HG03135 (cell line): ENCODE data around the gene ROCK1.
A peak's percentile ranks its signal among the peaks of the same experiment; 100 is the strongest.

Experiments used
- ATAC-seq: cut with Tn5 transposase; IDR thresholded peaks from one replicate; pipeline ENCODE4 v1.9.1; 2021; ENCODE audit warnings: mild to moderate bottlenecking, moderate library complexity; ENCODE audit not compliant: unreplicated experiment

Gene ROCK1

DNA sequence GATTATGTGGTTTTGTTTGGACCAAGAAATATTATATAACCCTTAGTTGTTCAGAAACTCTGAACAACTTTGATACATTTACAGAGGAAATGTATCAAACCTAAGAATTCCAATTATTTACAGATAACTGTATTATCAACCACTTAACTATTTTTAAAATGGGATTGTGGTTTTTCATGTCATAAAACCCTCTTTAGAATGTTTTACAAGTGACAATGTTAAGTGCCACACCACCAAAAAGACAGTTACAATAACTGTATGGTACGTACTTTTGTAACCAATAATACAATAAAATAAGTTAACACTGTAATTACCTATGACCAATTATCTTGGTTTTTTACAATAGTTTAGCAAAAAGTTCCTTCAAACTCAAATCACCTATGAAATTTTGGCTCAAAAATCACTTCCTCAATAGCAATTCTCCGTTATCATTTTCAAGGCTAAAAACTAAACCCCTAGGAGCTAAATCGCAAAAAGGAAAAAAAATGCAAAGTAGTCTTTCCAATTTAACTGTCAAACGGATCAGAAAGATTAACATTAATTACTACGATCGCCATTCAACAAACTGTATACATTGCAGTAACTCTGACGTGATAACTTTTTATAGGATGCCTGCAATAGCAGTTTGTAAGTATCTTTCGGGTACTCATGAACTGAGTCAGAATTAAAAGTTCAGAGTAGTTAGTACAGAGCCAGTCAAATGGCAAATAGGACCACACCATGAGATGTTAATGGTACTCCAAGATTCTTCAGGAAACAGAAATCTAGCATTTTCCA is 1.5 kb downstream of the ROCK1 start:
- no peak for ATAC-seq

DNA sequence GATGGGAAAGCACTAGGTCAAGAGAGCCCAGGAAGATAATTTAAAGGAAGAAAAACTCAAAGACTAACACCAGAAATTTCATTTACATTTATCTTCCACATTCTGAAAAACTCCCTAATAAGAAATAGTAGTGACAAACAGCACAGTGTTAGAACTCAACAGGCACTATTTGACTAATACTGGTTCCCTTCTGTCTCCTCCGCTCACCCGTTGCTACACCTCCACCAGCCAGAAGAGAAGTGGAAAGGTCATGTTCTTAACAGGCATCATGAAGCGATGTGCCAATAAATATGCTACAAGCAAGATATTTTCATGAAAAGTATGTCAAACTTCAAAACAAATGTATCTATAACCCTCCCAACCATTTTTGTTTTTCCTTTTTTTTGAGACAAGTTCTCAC is 5.7 kb downstream of the ROCK1 start:
- ATAC-seq: no peak

DNA sequence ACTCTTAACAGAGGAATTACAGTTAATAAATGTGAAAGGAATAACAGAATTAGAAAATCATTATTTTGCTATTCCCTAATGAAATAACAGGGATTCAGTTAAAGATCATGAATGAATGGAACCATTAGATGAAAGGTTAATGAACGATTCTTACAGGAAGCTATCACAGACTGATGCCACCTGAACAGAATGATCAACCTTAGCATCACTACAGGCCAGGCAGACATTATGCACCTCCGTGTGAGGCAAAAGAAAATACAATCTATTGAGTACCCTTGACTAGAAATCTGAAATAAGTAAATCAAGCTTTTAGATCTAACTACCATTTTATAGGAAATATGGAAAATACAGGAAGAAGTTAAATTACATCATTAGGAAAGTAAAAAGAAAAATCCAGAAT is 10.4 kb downstream of the ROCK1 start:
- ATAC-seq: no peak

DNA sequence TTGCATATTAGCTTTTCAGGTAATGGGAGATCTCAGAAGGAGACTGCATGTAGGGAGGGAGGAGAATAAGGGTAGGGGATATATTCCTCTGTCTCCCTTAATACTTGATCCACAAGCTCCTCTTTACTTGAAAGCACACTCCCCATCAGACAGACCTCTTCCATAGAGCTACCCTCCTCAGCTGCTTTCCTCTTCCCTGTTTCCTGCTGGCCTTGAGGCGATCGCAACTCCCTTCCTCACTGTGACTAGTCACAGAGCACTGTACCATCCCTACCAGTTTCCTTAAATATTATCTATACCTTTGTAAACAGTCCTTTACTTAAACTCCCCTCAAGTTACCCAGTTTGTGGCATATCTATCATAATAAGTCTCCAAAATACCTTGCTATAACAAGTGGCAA is 10.9 kb downstream of the ROCK1 start:
- ATAC-seq: no peak

DNA sequence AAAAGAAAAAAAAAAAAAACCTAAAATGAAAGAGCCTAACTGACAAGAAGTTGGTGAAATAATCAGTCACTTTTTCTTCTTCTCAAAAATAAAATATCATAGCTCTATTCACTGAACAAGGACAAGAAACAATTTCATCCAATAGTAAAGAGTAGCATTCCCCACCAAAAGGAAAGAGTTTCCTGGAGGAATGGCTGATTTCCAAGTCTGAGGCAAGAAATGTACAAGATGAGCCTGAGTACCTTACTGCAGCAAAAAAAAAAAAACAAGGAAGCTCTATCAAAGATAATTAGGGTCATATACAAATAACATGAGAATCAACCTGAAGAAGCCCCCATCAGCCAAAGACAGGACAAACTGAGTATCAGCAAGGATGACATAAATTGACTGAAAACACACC is 11.5 kb downstream of the ROCK1 start:
- ATAC-seq: no peak

- peak; percentile 64 for ATAC-seq
Measured at GRCh38 chr18:21099442-21099841, 12.2 kb downstream of the ROCK1 start.

DNA sequence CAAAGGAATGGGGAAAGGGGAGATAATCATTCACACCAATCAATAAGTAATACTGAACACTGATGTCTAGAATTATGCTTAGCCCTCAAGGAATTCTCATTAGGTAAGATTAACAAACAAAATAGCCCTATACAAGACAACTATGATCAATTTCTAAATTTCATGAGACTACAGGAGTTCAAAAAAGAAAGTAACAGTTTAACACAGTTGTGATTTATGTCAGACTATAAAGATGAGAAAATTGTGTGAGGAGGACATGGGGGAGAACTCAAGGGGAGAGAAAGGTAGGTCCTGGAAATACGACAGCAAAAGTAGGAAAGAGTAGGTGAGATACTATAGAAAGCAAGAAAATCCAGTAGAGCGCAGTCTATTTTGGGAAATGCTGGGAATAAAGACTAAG is 14.9 kb downstream of the ROCK1 start:
- no peak for ATAC-seq

DNA sequence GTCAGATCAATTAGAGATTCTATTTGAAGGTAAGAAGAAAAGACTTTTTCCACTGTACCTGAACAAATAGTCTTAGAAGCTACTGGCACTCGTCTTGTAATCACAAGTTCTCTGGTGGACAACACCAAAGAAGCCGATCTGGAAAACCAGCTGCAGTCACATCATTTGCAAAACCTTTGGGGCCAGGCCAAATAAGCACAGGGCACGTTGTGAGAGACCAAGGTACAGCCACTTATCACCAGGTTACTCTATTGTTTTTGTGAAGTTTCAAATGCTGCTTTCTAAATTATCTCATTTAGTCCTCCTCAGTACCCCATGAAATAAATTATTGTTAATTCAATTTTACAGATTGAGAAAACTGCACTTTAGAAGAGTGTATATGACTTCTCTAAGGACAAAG is 18.5 kb downstream of the ROCK1 start:
- ATAC-seq: no peak

DNA sequence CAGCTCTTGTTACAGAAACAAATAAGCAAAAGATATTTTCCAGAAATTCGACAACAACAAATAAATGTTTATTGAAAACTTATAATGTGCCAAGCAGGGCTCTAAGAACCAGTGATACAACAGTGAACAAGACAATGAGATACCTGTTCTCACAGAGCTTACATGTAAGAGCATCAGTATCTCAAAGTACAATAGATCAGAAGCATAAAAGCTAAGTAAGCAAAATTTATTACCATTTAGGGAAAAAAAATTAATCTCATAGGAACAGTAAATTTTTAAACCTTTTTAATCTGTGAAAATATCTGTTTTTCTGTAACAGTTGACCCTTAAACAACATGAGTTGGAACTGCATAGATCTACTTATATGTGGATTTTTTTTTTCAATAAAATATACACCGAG is 20.9 kb downstream of the ROCK1 start:
- ATAC-seq: no peak

- ATAC-seq: no peak
Measured at GRCh38 chr18:21085579-21086166, 25.9 kb downstream of the ROCK1 start.

GRCh38 chr18:21084511-21085078 is 27.0 kb downstream of the ROCK1 start:
- no peak for ATAC-seq

DNA sequence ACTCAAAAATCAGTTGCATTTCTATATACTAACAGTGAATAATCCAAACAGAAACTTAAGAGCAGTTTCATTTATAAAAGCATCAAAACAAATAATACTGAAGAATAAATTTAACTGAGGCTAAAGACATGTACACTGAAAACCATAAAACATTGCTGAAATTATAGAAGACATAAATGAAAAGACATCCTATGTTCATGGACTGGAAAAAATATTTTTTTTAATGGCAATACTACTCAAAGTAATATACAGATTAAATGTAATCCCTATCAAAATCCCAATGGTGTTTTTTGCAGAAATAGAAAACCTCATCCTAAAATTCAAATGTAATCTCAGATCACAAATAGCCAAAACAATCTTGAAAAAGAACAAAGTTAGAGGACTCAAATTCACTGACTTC is 28.6 kb downstream of the ROCK1 start:
- no peak for ATAC-seq

DNA sequence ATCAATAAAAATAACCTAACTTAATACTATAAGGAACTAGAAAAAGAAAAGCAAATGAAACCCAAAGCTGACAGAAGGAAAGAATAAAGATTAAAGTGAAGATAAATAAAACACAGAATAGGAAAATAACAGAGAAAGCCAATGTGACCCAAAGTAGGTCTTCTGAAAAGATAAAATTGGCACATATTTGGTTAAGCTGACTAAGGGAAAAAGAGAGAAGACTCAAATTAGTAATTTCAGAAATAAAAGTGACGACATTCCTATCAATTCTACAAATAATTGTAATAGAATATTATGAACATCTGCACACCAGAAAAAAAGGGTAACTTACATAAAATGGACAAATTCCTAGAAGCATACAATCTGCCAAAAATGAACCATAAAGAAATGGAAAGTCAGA is 30.2 kb downstream of the ROCK1 start:
- ATAC-seq: no peak

DNA sequence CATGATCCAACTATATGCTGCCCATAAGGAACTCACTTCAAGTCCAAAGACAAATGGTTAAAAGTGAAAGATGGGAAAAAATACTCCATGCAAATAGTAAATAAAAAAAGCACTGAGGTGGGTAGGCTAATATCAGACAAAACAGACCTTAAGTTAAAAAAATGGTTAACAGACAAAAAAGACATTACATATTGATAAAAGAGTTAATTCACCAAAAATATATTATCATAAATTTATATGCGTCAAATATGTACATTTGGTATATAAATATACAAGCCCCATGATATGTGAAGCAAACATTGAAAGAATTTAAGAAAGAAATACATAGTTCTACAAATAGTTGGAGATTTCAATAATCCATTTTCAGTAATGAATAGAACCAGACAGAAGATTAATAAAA is 31.0 kb downstream of the ROCK1 start:
- ATAC-seq: no peak

GRCh38 chr18:21074336-21075323 is 37.0 kb downstream of the ROCK1 start:
- no peak for ATAC-seq

DNA sequence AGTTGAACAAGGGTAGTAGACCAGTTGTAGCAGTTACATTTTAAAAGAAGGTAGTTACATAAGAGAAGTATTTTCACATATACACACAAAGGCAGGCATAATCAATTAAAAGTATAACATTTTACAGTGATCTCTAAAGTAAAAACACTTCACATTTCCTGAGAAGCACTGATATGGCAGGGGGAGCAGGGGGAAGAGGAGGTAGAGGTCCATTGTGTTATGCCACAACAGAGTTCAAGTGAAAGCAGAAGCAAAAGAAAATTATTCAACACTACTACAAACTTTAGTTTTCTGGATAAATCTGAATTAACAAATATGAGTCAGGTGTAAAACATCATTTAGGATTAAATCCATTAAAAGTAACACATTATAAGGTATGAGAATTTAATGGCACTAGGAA is 38.4 kb downstream of the ROCK1 start:
- ATAC-seq: no peak

DNA sequence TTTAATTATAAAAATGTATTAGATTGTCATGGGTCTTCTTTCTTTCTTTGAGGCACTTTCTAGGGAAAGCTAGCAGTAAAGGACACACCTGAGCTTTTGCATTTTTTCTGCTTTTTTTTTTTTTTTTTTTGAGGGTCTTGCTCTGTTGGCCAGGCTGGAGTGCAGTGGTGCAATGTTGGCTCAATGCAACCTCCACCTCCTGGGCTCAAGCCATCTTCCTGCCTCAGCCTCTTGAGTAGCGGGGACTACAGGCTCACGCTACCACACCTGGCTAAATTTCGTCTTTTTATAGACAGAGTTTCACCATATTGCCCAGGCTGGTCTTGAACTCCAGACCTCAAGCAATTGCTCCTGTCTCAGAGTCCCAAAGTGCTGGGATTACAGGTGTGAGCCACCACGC is 40.5 kb downstream of the ROCK1 start:
- no peak for ATAC-seq

- no peak for ATAC-seq
Measured at GRCh38 chr18:21069468-21069867, 42.1 kb downstream of the ROCK1 start.

DNA sequence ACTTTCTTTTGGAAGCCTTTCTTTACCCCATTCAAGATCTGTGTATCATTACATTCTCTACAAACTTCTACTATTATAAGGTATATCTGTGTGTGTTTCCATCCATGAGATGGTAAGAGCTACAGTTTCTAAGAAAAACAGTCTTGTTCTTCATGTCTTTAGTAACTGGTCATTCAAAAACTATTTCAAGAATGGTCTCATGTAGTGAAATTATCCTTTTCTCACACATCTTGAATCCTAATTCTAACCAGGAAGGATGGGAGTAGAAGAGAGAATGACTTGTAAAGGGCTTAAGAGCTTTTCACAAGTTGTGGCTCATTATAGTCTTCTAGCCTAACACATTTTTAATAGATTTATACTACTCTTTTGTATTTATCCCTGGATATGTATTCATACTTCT is 47.3 kb downstream of the ROCK1 start:
- ATAC-seq: no peak

DNA sequence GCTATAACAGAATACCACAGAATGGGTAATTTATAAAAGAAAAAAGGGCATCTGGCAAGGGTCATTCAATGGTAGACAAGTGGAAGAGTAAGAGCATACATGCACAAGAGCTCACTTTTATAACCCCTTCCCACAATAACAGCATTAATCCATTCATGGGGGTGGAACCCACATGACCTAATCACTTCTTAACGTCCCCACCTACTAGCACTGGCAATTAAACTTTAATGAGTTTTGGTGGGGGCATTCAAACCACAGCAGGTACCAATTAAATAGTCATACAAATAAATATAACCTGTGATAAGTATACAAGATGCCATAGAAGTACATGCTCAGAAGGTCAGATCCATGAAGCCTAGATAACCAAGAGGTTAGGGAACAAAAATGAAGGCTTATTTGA is 48.6 kb downstream of the ROCK1 start:
- ATAC-seq: no peak

DNA sequence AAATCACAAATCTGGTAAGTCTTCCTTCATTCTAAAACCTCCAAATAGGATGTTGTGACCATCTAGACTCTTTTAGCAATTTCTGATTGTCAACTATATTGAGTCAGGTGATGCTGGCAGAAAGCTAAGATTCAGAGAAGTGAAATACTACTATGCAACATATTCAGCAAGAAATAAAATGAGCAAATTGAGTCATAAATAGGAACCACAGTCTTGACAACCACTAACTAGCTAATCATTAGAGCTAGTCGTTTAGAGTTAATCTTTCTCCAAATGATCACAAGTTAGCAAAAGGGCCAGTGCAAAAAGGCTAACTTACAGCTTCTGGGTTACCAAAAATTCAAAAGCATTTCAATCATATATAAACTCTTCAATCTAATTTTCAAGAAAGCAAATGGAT is 54.5 kb downstream of the ROCK1 start:
- ATAC-seq: no peak
